Testis (tissue), 3 donors: Measurements from ENCODE around the gene N4BP2. TPM values are rescaled to one million over a fixed set of nuclear protein-coding genes. Genes with fewer than 3 reads are reported as not detected.

Experiments used
- DNase-seq: peaks from one replicate; pipeline ENCODE4 v3.0.0-alpha.2; 2019
- H3K27ac ChIP-seq, 2 donors: fragments of 200-600 bp; sonication (generic); one replicate each; pipeline ENCODE4 v1.5.1; 2019
- H3K27me3 ChIP-seq: fragments of 200-600 bp; sonication (generic); one replicate; pipeline ENCODE4 v1.5.1; 2019
- H3K36me3 ChIP-seq: fragments of 200-600 bp; sonication (generic); one replicate; pipeline ENCODE4 v1.5.1; 2017; ENCODE audit warnings: low read depth; ENCODE audit errors: missing control alignments
- H3K4me1 ChIP-seq: fragments of 200-600 bp; sonication (generic); one replicate; pipeline ENCODE4 v1.5.1; 2019
- H3K4me3 ChIP-seq, 2 donors: fragments of 200-600 bp; sonication (generic); one replicate each; pipeline ENCODE4 v1.5.1; 2017 to 2019
- H3K9me3 ChIP-seq: fragments of 200-600 bp; sonication (generic); one replicate; pipeline ENCODE4 v1.5.1; 2017
- POLR2A ChIP-seq: fragments of 450-650 bp; IDR thresholded peaks from one replicate; pipeline ENCODE4 v1.6.1; 2017; ENCODE audit warnings: antibody characterized with exemption, mild to moderate bottlenecking, moderate library complexity
- WGBS, 2 donors: methylation state at CpG; one replicate each; pipeline ENCODE4 v1.1.5; 2018; 5-methylcytosine and 5-hydroxymethylcytosine counted together
- intact Hi-C: fragments of 100-400 bp; cut with DNase I; formaldehyde crosslinking; loops from one replicate; pipeline ENCODE4 v1.15.1; 2023; ENCODE audit warnings: low total_unique reads
- polyA plus RNA-seq: library from polyadenylated mRNA; stranded (reverse); fragments of 350-450 nt; fragmentation: Illumina TruSeq; extraction: RNeasy Lipid Tissue Mini Kit (QIAGEN cat#74804); gene quantifications from one replicate; pipeline ENCODE4 v1.2.3, GENCODE V29; 2014; ENCODE audit warnings: low read depth, low replicate concordance; ENCODE audit not compliant: insufficient read depth
- total RNA-seq, 2 donors: library from RNA; depleted of rRNA; stranded (reverse); fragments of >200 nt; gene quantifications; one replicate each; pipeline ENCODE4 v1.2.3, GENCODE V29; 2016
- TF ChIP-seq, protein P1 (sequence below), 3 experiments: fragments of 450-650 bp in 2 of 3; fragments of 200-600 bp in 1 of 3; sonication (generic) in 1 of 3; IDR thresholded peaks; one replicate each; pipeline ENCODE4 v1.5.1; 2016 to 2019; ENCODE audit warnings: antibody characterized with exemption in 3 of 3, mild to moderate bottlenecking in 2 of 3, moderate library complexity in 1 of 3

Gene N4BP2
- total and polyA plus RNA-seq, 3 donors from 2014 or later: 3.9 to 14.6 (median 8.5) TPM

DNA sequence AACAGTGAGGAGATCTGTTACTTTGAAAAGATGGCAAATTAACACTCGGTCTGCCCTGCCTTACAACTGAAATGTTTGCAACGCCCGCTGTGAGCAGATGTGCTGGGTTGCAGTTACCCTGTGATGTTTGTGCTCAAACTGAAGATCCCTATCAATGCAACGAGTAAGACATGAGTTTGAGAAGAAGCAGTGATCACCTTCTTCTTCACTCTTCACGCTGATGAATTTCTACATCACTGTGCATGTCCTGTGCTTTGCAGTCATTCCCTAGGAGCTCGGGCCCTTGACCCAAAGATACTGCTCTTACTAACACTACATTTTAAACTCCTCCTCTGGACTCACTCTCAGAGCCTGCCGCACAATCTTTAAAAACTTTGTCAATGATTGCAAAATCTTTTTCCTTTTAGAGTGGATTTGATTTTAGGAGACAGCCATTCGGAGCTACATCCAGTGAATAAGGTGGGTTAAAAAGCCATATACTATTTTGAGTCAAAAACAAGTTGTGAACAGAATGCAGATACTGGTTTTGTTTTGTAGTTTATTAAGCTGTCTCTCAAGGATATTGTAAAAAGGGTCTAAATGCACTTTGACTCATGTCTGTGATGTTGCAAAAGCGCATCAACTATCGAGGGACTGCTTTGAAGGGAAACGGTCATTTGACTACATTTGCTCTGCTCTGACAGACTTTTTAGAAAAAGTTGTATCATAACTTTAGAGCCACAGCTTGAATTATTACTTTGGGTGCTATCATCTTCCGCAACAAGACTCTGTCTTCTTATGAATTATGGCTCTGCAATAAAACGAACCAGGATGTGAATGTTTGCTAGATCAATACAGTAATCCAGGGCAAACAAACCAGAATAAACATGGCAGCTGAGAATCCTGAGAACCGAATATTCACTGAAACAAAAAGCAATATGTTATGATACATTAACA lies 134.5 kb downstream of the N4BP2 start:
- no peak for TF ChIP-seq POLR2A
- TF ChIP-seq, protein P1, sequence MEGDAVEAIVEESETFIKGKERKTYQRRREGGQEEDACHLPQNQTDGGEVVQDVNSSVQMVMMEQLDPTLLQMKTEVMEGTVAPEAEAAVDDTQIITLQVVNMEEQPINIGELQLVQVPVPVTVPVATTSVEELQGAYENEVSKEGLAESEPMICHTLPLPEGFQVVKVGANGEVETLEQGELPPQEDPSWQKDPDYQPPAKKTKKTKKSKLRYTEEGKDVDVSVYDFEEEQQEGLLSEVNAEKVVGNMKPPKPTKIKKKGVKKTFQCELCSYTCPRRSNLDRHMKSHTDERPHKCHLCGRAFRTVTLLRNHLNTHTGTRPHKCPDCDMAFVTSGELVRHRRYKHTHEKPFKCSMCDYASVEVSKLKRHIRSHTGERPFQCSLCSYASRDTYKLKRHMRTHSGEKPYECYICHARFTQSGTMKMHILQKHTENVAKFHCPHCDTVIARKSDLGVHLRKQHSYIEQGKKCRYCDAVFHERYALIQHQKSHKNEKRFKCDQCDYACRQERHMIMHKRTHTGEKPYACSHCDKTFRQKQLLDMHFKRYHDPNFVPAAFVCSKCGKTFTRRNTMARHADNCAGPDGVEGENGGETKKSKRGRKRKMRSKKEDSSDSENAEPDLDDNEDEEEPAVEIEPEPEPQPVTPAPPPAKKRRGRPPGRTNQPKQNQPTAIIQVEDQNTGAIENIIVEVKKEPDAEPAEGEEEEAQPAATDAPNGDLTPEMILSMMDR (IDR thresholded peaks at IDR 0.05): no peak
- Histone ChIP-seq H3K27me3 (no peaks in the 10 kb centered on the region), H3K4me1 (no peaks in the 10 kb centered on the region), H3K9me3 (no peaks in the 10 kb centered on the region), H3K36me3 (no peaks in the 10 kb centered on the region), H3K27ac (no peak overlapping the region), H3K4me3 (no peak overlapping the region)
- intact Hi-C loops: no loop called here
- DNase-seq: no peak
- WGBS, 2 donors: 77% methylated on average over 14 of the region's 14 CpGs

DNA sequence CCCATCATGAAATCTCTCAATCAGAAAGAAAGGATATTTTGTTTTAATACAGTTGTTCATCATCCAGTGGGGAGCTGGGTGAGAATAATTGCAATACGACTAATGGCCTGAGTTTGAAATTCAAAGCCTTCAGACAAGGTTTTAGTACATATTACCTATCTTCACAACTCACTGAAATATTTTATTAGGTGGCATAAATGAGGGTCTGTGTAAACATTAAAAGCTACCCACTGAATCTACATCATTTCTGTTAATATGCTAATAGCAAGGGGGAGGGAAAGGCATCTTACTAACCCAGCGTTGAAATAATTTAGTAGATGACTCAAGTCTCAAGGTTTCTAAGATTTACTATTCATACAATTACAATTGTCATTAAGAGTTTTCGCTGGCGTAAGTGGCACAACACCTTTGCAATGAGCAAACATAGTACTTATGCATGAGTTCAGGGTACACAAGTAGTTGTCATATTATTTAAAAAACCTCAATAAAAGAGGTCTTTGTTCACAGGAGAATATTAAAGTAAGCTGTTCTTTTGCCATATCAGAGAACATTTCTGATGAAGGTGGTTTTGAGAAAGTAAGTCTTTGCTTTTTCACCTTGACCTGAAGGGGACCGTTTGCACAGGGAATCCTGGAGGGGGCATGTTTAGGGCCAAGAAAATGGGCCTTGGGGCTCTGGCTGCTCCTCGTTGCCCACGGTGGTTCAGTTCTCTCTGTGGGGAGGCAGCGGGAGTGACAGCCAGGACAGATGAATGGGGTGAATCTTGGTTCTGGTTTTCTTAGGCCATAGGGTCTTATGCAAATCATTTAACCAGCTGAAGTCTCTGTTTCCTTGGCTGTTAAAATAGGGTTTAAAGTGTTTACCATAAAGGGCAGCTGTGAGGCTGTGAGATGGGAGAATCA lies 135.7 kb downstream of the N4BP2 start:
- TF ChIP-seq POLR2A: no peak
- TF ChIP-seq, protein P1 (IDR thresholded peaks at IDR 0.05): no peak
- no peak overlapping the region for H3K4me3 ChIP-seq
- WGBS, 2 donors: 81 to 85% methylated on average over 8 of the region's 8 CpGs
- no peaks in the 10 kb centered on the region for H3K27me3 ChIP-seq
- no peaks in the 10 kb centered on the region for H3K4me1 ChIP-seq
- no peak overlapping the region for H3K27ac ChIP-seq
- intact Hi-C loops: no loop called here
- no peak for DNase-seq
- H3K9me3 ChIP-seq: no peaks in the 10 kb centered on the region
- H3K36me3 ChIP-seq: no peaks in the 10 kb centered on the region

DNA sequence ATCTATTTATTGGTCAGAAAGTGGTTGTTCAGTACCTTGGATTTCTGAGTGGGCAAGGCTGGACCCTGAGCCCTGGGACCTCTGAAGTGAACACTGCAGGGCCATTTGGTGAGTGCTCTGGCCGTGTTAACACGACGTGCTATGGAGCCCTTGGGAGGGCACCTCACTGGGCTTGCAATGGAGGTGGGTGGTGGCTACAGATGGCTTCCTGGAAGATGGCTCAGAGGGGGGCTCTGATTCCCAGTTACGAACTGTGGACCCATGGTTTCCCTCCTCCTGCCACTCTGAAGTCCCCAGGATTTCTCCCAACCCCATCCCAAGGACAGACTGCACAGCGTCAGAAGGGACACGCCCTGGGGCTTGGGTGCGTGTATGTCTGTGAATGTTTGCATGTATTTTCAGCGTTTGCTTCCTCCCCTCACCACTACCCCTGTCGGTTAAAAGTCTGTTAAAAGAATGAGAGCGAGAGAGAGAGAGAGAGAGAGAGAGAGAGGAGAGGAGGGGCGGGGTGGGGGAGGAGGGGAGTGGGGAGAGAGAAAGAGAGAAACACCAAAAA lies 136.4 kb downstream of the N4BP2 start:
- intact Hi-C loops: no loop called here
- no peak for DNase-seq
- H3K36me3 ChIP-seq: no peaks in the 10 kb centered on the region
- no peak overlapping the region for H3K27ac ChIP-seq
- TF ChIP-seq, protein P1 (IDR thresholded peaks at IDR 0.05): no peak
- TF ChIP-seq POLR2A: no peak
- no peaks in the 10 kb centered on the region for H3K27me3 ChIP-seq
- 73 to 82% methylated on average over 11 of the region's 11 CpGs for WGBS, 2 donors
- H3K4me1 ChIP-seq: no peaks in the 10 kb centered on the region
- no peaks in the 10 kb centered on the region for H3K9me3 ChIP-seq
- H3K4me3 ChIP-seq: no peak overlapping the region

DNA sequence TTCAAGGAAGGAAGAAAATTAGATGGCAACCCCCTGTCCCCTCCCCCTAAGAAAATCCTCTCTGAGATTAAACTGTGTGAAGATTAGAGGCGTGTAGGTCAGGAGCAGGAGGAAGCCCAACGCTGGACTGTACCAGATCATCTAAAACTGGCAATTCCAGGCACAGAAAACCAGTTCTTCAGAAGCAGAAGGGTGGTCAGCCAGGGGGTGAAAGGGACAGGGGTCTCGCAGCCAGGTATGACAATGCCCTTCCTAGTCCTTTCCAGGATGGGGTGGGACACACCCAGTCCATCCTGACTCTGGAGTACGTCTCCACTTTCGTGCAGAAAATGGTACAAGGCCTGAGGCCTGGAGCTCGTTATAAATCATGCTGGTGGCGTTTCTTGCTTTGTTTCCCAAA lies 136.9 kb downstream of the N4BP2 start:
- no peaks in the 10 kb centered on the region for H3K36me3 ChIP-seq
- no peak for TF ChIP-seq POLR2A
- TF ChIP-seq, protein P1 (IDR thresholded peaks at IDR 0.05): no peak
- no peaks in the 10 kb centered on the region for H3K9me3 ChIP-seq
- no peak overlapping the region for H3K4me3 ChIP-seq
- WGBS, 2 donors: 91 to 93% methylated on average over 7 of the region's 7 CpGs
- no peak overlapping the region for H3K27ac ChIP-seq
- no peaks in the 10 kb centered on the region for H3K27me3 ChIP-seq
- no peaks in the 10 kb centered on the region for H3K4me1 ChIP-seq
- DNase-seq: no peak
- intact Hi-C loops: no loop called here
